Measurements from ENCODE around the gene SCCPDH.
"Not testable (repeated sequence)": the region's sequence is repeated elsewhere in the genome, so short reads cannot be mapped to it uniquely, and the experiment has no call there.

SCCPDH gene

GRCh38 chr1:246811985-246812384, 87.8 kb downstream of the SCCPDH start:
- H4K8ac ChIP-seq (ENCODE audit: low read length): no peak overlapping the region
- H2BK120ac ChIP-seq (ENCODE audit: low read depth, low read length): no peak overlapping the region
- H2AFZ ChIP-seq (ENCODE audit: low read depth, low read length): no peak overlapping the region
- H2BK15ac ChIP-seq (ENCODE audit: low read depth, poor library complexity, severe bottlenecking): no peak overlapping the region
- no peak overlapping the region for H3K27ac ChIP-seq (ENCODE audit: low read length, poor library complexity, severe bottlenecking)
- no peak overlapping the region for H3K14ac ChIP-seq (ENCODE audit: low read length in 2 of 2)
- no peaks in the 10 kb centered on the region for H3K4me1 ChIP-seq (ENCODE audit: control insufficient read depth, insufficient read depth, low read depth, low read length)
- WGBS: 70% methylated on average over 3 of the region's 3 CpGs
- H3K4me2 ChIP-seq (ENCODE audit: low read length, poor library complexity, severe bottlenecking): no peak overlapping the region
- H3K4ac ChIP-seq (ENCODE audit: low read depth in 1 of 2, low read length in 2 of 2): no peak overlapping the region
- no peak overlapping the region for H2AK5ac ChIP-seq (ENCODE audit: low read length, severe bottlenecking)
- H2BK5ac ChIP-seq (ENCODE audit: low read depth, low read length, poor library complexity, severe bottlenecking): no peak overlapping the region
- no peak for DNase-seq
- H3K36me3 ChIP-seq (ENCODE audit: control insufficient read depth in 1 of 2, insufficient read depth in 2 of 2, low read depth in 1 of 2, low read length in 2 of 2): no peaks in the 10 kb centered on the region
- H3K18ac ChIP-seq (ENCODE audit: low read depth in 1 of 2, low read length in 2 of 2): no peak overlapping the region
- no peaks in the 10 kb centered on the region for H3K79me1 ChIP-seq (replicated peaks; ENCODE audit: low read length, poor library complexity, severe bottlenecking)
- no peak overlapping the region for H4K91ac ChIP-seq (ENCODE audit: low read length)
- H3K27me3 ChIP-seq (ENCODE audit: control insufficient read depth in 1 of 2, insufficient read depth in 1 of 2, low read length in 2 of 2): peaks cover 8 to 28% of the 10 kb centered on the region in 2 experiments
- H2BK12ac ChIP-seq (ENCODE audit: low read length in 2 of 2): no peak overlapping the region
- H3K9me3 ChIP-seq (ENCODE audit: control insufficient read depth, low read length): no peaks in the 10 kb centered on the region
- H3K23ac ChIP-seq (ENCODE audit: low read length in 2 of 2): no peak overlapping the region
- H3K9ac ChIP-seq (ENCODE audit: low read length): no peak overlapping the region
- no peak overlapping the region for H3K4me3 ChIP-seq (ENCODE audit: insufficient read depth in 1 of 2, low read depth in 1 of 2, low read length in 2 of 2)

DNA sequence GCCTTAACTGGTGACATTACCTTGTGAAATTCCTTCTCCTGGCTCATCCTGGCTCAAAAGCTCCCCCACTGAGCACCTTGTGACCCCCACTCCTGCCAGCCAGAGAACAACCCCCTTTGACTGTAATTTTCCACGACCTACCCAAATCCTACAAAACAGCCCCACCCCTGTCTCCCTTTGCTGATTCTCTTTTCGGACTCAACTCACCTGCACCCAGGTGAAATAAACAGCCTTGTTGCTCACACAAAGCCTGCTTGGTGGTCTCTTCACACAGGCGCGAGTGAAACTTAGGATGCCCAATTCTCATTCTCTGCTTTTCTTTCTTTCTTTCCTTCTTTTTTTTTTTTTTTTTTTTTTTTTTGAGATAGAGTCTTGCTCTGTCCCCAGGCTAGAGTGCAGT, 89.1 kb downstream of the SCCPDH start:
- not testable (repeated sequence) for DNase-seq; H3K18ac ChIP-seq (ENCODE audit: low read depth in 1 of 2, low read length in 2 of 2); H3K79me1 ChIP-seq (replicated peaks; ENCODE audit: low read length, poor library complexity, severe bottlenecking); H2AFZ ChIP-seq (ENCODE audit: low read depth, low read length); H2BK15ac ChIP-seq (ENCODE audit: low read depth, poor library complexity, severe bottlenecking); H3K36me3 ChIP-seq (ENCODE audit: control insufficient read depth in 1 of 2, insufficient read depth in 2 of 2, low read depth in 1 of 2, low read length in 2 of 2); H3K4me2 ChIP-seq (ENCODE audit: low read length, poor library complexity, severe bottlenecking); H3K9ac ChIP-seq (ENCODE audit: low read length); H2BK12ac ChIP-seq (ENCODE audit: low read length in 2 of 2); H4K8ac ChIP-seq (ENCODE audit: low read length); H2AK5ac ChIP-seq (ENCODE audit: low read length, severe bottlenecking); H2BK120ac ChIP-seq (ENCODE audit: low read depth, low read length); H3K23ac ChIP-seq (ENCODE audit: low read length in 2 of 2); H2BK5ac ChIP-seq (ENCODE audit: low read depth, low read length, poor library complexity, severe bottlenecking); H3K4me1 ChIP-seq (ENCODE audit: control insufficient read depth, insufficient read depth, low read depth, low read length); H3K27ac ChIP-seq (ENCODE audit: low read length, poor library complexity, severe bottlenecking); H3K9me3 ChIP-seq (ENCODE audit: control insufficient read depth, low read length); H3K4me3 ChIP-seq (ENCODE audit: insufficient read depth in 1 of 2, low read depth in 1 of 2, low read length in 2 of 2); H3K4ac ChIP-seq (ENCODE audit: low read depth in 1 of 2, low read length in 2 of 2); H4K91ac ChIP-seq (ENCODE audit: low read length); H3K14ac ChIP-seq (ENCODE audit: low read length in 2 of 2)
- peaks cover 8 to 28% of the 10 kb centered on the region in 2 experiments for H3K27me3 ChIP-seq (ENCODE audit: control insufficient read depth in 1 of 2, insufficient read depth in 1 of 2, low read length in 2 of 2)
- WGBS: 52% methylated on average over 2 of the region's 4 CpGs

DNA sequence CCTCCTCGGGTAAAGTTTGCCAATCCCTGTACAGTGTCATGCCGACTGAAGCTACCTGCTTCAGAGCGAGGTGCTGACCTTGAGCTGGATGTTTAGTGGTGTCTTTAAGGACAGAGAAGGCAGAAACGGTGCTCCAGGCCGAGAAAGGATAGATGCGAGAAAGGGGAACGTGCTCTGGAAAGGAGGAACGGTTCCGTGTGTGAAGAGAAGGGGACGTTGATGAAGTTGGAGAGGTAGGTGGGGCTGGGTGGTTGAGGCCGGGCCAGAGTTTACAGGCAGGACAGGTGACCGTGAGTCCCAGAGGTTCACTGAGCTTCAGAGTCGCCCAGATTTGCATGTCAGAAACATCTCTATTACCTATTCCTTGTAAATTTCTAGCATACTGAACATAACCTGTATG, 90.7 kb downstream of the SCCPDH start:
- Histone ChIP-seq H3K9ac (ENCODE audit: low read length) (no peak overlapping the region), H2BK5ac (ENCODE audit: low read depth, low read length, poor library complexity, severe bottlenecking) (no peak overlapping the region), H3K79me1 (replicated peaks; ENCODE audit: low read length, poor library complexity, severe bottlenecking) (no peaks in the 10 kb centered on the region), H3K4me2 (ENCODE audit: low read length, poor library complexity, severe bottlenecking) (no peak overlapping the region), H2BK120ac (ENCODE audit: low read depth, low read length) (no peak overlapping the region), H3K14ac (ENCODE audit: low read length in 2 of 2) (no peak overlapping the region), H3K4me1 (ENCODE audit: control insufficient read depth, insufficient read depth, low read depth, low read length) (no peaks in the 10 kb centered on the region), H2AFZ (ENCODE audit: low read depth, low read length) (no peak overlapping the region), H2AK5ac (ENCODE audit: low read length, severe bottlenecking) (no peak overlapping the region), H3K4me3 (ENCODE audit: insufficient read depth in 1 of 2, low read depth in 1 of 2, low read length in 2 of 2) (no peak overlapping the region), H4K91ac (ENCODE audit: low read length) (no peak overlapping the region), H3K23ac (ENCODE audit: low read length in 2 of 2) (no peak overlapping the region), H2BK15ac (ENCODE audit: low read depth, poor library complexity, severe bottlenecking) (no peak overlapping the region), H3K18ac (ENCODE audit: low read depth in 1 of 2, low read length in 2 of 2) (no peak overlapping the region), H3K9me3 (ENCODE audit: control insufficient read depth, low read length) (no peaks in the 10 kb centered on the region), H3K27me3 (ENCODE audit: control insufficient read depth in 1 of 2, insufficient read depth in 1 of 2, low read length in 2 of 2) (peaks cover 4 to 24% of the 10 kb centered on the region in 2 experiments), H3K27ac (ENCODE audit: low read length, poor library complexity, severe bottlenecking) (no peak overlapping the region), H3K36me3 (ENCODE audit: control insufficient read depth in 1 of 2, insufficient read depth in 2 of 2, low read depth in 1 of 2, low read length in 2 of 2) (no peaks in the 10 kb centered on the region), H3K4ac (ENCODE audit: low read depth in 1 of 2, low read length in 2 of 2) (no peak overlapping the region), H2BK12ac (ENCODE audit: low read length in 2 of 2) (no peak overlapping the region), H4K8ac (ENCODE audit: low read length) (no peak overlapping the region)
- no peak for DNase-seq
- WGBS: 86% methylated on average over 10 of the region's 13 CpGs

- Histone ChIP-seq H3K36me3 (ENCODE audit: control insufficient read depth in 1 of 2, insufficient read depth in 2 of 2, low read depth in 1 of 2, low read length in 2 of 2) (no peaks in the 10 kb centered on the region), H2BK15ac (ENCODE audit: low read depth, poor library complexity, severe bottlenecking) (no peak overlapping the region), H3K14ac (ENCODE audit: low read length in 2 of 2) (no peak overlapping the region), H4K91ac (ENCODE audit: low read length) (no peak overlapping the region), H3K79me1 (replicated peaks; ENCODE audit: low read length, poor library complexity, severe bottlenecking) (no peaks in the 10 kb centered on the region), H3K4me2 (ENCODE audit: low read length, poor library complexity, severe bottlenecking) (no peak overlapping the region), H4K8ac (ENCODE audit: low read length) (no peak overlapping the region), H3K27me3 (ENCODE audit: control insufficient read depth in 1 of 2, insufficient read depth in 1 of 2, low read length in 2 of 2) (peaks cover 8 to 30% of the 10 kb centered on the region in 2 experiments), H3K27ac (ENCODE audit: low read length, poor library complexity, severe bottlenecking) (no peak overlapping the region), H3K4me1 (ENCODE audit: control insufficient read depth, insufficient read depth, low read depth, low read length) (no peaks in the 10 kb centered on the region), H3K9me3 (ENCODE audit: control insufficient read depth, low read length) (no peaks in the 10 kb centered on the region), H3K18ac (ENCODE audit: low read depth in 1 of 2, low read length in 2 of 2) (no peak overlapping the region), H2AK5ac (ENCODE audit: low read length, severe bottlenecking) (no peak overlapping the region), H2AFZ (ENCODE audit: low read depth, low read length) (no peak overlapping the region), H3K23ac (ENCODE audit: low read length in 2 of 2) (no peak overlapping the region), H2BK12ac (ENCODE audit: low read length in 2 of 2) (no peak overlapping the region), H3K9ac (ENCODE audit: low read length) (no peak overlapping the region), H3K4ac (ENCODE audit: low read depth in 1 of 2, low read length in 2 of 2) (no peak overlapping the region), H2BK5ac (ENCODE audit: low read depth, low read length, poor library complexity, severe bottlenecking) (no peak overlapping the region), H2BK120ac (ENCODE audit: low read depth, low read length) (no peak overlapping the region), H3K4me3 (ENCODE audit: insufficient read depth in 1 of 2, low read depth in 1 of 2, low read length in 2 of 2) (no peak overlapping the region)
- WGBS: 83% methylated on average over 9 of the region's 11 CpGs
- DNase-seq: no peak
Observed at GRCh38 chr1:246815693-246816270, 91.6 kb downstream of the SCCPDH start.

Measured in mesenchymal stem cell (in vitro differentiated cells and primary cell).